GM21515 (cell line): ENCODE measurements around the gene INTS7.
A peak's percentile ranks its signal among the peaks of the same experiment; 100 is the strongest.
"Not testable (repeated sequence)": the region's sequence is repeated elsewhere in the genome, so short reads cannot be mapped to it uniquely, and the experiment has no call there.

Source experiments
- ATAC-seq: cut with Tn5 transposase; IDR thresholded peaks from one replicate; pipeline ENCODE4 v1.9.1; 2021; ENCODE audit not compliant: unreplicated experiment

Gene INTS7

DNA sequence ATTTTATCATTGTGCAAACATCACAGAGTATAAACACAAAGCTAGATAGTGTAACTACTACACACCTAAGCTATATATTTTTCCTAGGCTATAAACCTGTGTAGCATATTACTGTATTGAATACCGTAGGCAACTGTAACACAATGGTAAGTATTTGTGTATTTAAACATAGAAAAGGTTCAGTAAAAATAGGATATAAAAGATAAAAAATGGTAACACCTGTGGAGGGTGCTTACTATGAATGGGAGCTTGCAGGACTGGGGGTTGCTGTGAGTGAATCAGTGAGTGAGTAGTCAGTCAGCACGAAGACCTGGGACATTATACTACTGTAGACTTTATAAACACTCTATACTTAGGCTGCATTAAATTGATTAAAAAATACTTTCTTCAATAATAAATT is 4.3 kb upstream of the INTS7 start:
- no peak for ATAC-seq

DNA sequence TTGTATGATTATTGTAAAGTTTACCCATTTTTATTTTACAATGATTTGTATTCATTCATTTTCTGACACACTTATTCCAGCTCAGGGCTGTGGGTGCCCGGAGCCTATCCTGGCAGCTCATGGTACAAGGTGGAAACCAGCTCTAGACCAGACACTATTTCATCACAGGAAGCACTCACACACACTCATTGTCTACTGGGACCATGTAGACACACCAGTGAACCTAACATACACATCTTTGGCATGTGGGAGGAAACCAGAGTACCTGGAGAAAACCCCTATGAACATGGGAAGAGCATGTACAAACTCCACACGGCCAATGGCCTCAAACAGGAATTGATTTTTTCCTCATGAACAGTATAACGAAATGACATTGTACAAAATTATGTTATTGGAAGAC is 2.5 kb upstream of the INTS7 start:
- ATAC-seq = no peak

DNA sequence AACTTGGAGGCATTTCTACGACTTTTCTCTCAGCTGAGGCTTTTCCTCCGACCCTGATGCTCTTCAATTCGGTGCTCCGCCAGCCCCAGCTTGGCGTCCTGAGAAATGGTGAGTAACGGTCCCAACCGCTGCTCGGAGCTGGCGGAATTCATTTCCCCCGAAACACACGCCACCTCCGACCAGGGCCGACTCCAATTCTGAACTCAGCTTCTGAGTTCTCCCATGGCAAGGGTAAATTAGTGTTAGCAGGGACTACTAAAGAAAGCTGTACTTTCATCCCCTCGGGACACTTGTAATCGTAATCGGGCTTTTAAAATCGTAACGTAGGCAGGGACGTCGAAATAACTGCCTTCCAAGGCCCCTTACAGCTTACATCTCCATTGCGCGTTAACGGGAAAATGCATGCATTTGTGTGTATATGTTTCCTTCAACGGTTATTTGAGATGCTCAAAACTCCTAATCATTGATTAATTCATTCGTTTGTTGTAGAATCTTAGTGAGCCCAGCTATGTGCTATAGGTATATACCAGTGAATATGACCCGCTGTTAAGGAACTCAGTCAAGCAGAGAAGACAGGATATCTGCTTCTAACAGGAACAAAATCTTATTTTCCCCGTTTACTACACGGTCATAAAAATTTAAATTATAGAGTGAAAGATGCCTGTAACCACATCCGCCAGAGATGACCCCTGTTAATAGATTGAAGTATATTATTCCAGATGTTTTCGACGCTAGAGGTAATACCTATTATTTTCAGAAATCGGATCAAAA is 663 bp upstream of the INTS7 start:
- peak; percentile 19 for ATAC-seq

DNA sequence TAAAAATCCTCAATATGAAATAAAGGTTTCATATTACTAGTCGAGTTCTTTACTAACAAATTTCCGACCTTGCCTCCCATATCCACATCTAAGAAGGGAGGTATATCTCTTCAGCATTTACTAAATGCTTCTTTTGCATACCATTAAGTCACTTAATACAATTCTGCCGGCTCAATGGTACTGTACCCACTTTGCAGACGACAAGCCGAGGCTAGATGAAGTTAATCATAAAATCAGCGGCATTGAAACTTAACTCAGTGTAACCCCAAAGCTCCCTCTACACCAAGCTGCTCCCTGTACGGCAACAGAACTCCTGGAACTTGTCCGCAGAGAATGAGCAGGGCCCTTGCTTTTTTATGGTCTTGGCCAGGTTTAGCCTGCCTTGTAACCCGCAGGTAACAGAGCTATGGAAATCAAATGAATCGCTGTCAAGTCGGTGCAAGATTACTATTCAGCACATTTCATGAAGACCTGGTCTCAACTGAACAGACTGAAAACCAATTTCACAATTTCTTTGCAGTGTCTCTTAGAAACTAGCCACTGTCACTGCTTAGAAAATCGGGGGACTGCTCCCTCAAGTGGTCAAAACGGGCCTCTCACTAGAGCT is 738 bp downstream of the INTS7 start:
- ATAC-seq = peak; percentile 7

DNA sequence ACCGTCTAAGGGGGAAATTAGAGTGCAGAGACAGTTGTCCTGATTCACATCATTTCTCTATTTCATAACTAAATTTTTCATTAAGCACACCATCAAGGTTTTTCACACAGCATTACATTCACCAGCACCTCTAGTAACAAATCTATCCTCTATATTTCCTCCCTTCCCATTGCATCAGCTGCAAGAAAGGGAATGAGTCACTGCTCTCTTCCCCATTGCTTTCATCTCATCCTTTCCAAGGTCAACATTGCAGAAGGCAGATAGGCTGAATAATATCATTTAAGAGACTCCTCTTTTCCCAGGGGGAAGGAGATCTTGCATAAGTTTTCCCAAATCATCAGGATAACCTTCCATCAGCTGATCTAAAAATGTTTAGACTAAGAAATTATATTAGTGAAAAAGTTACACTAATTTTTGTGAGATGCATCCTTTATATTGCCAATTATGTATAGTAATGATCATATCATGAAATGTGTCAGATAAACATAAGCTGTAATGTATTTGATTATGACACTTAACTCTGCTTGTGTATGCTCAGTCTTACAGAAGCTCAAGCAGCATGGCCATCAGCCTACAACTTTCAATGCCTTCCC is 4.3 kb downstream of the INTS7 start:
- ATAC-seq = no peak

DNA sequence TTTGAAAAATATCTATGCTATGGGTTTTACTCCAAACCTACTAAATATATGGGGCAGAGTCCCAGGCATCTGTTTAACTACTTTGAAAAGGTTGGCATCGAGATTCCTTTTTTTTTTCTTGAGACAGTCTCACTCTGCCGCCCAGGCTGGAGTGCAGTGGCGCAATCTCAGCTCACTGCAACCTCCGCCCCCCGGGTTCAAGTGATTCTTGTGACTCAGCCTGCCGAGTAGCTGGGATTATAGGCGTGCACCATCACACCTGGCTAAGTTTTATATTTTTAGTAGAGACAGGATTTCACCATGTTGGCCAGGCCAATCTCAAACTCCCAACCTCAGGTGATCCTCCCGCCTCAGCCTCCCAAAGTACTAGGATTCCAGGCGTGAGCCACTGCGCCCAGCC is 7.6 kb downstream of the INTS7 start:
- not testable (repeated sequence) for ATAC-seq

DNA sequence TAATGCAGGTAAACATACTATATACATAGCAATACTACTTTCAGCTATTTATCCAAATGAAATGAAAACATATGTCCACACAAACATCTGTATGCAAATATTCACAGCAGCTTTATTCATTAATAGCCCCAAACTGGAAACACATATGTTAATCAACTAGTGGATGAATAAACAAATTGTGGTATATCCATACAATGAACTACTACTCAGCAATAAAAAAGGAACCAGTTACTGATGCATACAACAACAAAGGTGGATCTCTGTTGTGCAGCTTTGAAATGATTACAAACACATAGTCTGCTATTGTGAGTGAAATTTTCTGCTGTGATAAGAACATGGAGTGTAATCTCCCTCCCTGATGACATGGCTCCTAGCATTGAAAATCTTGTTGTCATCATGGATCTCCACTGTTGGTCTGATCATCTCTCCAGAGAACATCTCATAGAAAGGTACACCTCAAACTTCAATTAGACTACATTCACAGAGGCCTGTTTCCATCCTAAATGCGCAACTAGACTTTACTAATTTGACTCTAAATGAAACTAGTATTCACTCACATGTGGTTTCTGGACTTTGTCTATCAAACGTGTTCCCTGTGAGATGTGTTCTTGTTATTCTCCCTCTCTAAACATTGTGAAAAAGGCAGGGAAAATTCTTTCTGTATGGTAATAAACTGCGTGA is 10.7 kb downstream of the INTS7 start:
- no peak for ATAC-seq

DNA sequence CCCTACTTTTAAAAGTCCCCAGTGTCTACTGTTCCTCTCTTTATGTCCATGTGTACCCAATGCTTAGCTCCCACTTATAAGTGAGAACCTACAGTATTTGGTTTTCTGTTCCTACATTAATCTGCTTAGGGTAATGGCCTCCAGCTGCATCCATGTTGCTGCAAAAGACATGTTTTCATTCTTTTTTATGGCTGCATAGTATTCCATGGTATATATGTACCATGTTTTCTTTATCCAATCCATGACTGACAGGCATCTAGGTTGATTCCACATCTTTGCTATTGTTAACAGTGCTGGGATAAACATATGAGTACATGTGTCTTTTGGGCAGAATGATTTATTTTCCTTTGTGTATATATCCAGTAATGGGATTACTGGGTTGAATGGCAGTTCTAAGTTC is 12.4 kb downstream of the INTS7 start:
- not testable (repeated sequence) for ATAC-seq

DNA sequence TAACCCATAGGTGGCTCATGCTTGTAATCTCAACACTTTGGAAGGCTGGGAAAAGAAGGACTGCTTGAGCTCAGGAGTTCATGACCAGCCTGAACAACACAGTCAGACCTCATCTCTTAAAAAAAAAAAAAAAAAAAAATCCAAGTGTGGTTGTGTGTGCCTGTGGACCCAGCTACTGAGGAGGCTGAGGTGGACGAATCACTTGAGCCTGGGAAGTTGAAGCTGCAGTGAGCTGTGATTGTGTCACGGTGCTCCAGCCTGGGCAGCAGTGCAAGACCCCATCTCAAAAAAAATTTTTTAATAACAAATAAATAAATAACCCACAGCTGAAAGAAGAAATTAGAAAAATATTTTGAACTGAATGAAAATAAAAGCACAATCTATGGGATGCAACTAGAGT is 13.8 kb downstream of the INTS7 start:
- no peak for ATAC-seq

DNA sequence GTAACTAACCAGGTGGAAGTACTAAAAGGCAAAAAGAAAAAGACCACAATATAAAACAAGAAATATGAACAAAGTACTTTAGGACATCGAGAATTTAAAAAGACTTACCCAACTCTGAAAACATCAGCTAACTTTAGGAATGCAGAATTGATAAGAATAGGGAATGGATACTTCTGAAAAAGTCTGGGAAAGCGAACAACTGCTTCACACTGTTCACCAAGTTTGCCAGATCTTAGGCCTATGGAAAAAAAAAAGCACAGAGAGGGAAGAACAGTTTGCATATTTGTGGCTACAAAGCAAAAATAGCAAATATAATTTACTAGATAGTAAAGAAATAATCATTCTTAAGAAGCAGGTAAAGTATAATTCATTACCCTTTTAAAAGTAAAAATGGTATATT is 14.4 kb downstream of the INTS7 start:
- ATAC-seq = no peak

GRCh38 chr1:212013672-212014071 is 21.7 kb downstream of the INTS7 start:
- no peak for ATAC-seq

DNA sequence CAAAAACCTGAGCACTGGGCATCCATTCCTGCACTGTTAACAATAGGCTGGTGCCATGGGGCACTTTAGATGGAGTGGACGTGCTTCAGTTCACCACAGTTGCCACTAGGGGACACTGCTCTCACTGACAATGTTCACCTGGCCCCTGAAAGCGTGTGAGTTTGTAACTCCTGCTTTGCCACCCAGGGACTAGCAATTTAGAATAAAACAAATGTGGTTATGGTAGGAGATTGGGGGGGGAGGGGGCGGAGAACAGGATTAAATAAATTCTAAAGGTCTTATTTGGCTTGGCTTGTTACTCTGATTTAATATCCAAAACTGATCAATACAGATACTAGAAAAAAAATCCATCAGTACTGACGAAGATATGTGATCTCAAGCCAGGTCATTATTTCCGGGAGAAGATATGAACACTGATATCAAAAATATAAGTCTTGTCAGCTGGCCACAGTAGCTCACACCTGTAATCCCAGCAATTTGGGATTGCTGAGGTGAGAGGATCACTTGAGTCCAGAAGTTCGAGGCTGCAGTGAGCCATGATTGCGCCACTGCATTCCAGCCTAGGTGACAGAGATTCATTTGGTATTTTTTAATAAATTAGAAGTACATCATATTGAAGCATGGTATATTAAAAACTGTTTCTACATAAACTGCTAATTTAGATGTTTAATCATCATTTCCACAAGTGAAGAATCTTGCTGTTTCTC is 23.2 kb downstream of the INTS7 start:
- peak; percentile 84 for ATAC-seq

DNA sequence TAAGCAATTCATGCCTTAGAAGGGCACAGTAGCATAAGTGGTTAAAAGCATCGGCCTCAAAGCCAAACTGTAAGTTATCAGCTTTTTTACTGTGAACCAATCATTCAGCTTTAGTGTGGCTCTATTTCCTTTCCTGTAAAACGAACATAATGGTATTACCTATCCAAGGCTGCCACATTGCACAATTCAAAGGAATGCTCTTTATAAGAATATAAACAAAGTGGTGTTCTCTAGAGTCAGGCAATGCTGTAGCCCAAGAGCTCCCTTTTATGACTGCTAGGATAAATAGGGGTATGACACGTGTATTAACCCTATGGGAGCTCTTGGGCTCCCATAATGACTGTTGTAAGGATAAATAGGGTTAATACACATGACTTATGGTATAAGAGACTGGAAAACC is 25.4 kb downstream of the INTS7 start:
- no peak for ATAC-seq

DNA sequence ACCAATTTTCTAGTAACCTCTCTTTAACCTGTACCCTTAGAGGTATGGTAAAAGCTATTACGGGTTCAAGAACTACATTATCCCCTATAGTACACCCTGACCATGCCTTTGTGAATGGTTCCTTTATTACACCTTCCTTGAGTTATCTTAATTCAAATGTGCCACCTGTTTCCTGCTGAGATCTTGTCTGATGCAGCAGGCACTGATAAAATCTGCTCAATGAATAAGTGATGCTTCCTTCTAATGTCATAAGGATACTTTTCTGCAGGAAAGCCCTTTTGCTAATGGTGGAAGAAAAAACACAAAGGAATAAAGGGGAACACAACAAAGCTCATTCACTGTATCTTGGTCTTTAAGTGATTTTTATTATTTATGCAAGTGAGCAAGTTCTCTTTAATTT is 25.8 kb downstream of the INTS7 start:
- no peak for ATAC-seq

DNA sequence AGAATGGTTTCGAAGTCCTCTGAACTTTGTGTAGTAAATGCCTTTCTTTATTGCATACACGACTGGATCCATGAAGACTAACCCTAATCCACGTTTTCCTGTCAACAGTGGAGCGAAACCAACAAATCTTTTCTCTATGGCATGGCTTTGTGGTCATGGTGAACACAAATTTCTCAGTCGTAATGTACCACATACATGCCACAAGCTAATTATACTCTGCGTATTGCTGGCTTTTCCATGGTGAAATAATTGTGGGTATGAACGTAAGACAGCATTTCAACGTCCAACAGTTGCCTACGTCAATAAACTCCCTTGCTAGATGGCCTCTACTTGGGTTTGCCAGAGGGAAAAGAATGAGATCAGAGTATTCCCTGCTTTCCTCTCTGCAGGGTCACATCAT is 27.5 kb downstream of the INTS7 start:
- ATAC-seq = no peak

- no peak for ATAC-seq
These were observed 28.2 kb downstream of the INTS7 start for GRCh38 chr1:212007178-212007577.

GRCh38 chr1:212004895-212005608 is 30.3 kb downstream of the INTS7 start:
- ATAC-seq = no peak

DNA sequence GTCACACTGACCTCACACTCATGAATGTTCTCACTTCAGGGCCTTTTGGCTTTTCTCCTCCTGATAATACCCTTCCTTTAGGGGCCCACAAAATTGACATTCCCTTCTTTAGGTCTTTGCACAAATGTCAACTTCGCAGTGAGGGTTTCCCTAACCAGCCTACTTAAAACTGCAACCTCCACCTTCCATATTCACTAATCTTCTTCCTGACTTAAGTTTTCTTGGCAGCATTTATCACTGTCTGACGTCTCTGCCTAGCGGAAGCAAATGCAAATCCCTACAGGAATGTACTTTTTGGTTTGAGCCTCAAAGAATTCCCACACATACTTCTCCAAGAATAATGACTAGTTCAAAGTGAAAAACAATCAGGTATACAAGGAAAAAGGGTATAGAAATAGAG is 32.8 kb downstream of the INTS7 start:
- ATAC-seq = no peak

DNA sequence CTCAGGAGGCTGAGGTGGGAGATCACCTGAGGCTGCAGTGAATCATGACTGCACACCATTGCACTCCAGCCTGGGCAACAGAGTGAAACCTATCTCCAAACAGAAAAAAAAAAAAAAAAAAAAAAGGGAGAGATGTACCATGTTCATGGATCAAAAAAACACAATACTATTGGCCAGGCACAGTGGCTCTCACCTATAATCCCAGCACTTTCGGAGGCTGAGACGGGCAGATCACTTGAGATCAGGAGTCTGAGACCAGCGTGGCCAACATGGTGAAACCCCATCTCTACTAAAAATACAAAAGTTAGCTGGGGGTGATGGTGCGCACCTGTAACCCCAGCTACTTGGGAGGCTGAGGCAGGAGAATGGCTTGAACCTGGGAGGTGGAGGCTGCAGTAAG is 37.9 kb downstream of the INTS7 start:
- not testable (repeated sequence) for ATAC-seq

GRCh38 chr1:211991695-211992094 is 43.7 kb downstream of the INTS7 start:
- no peak for ATAC-seq
